ENCODE results near the gene LDAH.
"Not testable (repeated sequence)": the region's sequence is repeated elsewhere in the genome, so short reads cannot be mapped to it uniquely, and the experiment has no call there.

LDAH gene

DNA sequence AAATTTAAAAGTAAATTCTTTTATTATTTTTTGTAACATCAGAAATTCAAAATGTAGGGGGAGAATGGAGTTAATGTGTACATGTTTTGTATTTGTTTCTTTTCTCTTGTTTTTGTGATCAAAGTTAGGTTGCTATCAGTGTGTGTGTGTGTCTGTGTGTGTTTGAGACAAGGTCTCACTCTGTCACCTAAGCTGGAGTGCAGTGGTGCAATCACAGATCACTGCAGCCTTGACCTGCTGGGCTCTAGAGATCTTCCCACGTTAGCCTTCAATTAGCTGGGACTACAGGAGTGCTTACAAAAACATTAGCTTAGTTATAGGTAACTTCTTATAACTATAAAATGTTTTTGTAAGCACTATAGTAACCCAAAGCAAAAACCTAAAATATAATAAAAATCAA, 105.3 kb downstream of the LDAH start:
- no peak for DNase-seq

DNA sequence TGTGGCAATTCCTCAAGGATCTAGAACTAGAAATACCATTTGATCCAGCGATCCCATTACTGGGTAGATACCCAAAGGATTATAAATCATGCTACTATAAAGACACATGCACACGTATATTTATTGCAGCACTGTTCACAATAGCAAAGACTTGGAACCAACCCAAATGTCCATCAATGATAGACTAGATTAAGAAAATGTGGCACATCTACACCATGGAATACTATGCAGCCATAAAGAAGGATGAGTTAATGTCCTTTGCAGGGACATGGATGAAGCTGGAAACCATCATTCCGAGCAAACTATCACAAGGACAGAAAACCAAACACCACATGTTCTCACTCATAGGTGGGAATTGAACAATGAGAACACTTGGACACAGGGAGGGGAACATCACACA, 106.7 kb downstream of the LDAH start:
- not testable (repeated sequence) for DNase-seq

DNA sequence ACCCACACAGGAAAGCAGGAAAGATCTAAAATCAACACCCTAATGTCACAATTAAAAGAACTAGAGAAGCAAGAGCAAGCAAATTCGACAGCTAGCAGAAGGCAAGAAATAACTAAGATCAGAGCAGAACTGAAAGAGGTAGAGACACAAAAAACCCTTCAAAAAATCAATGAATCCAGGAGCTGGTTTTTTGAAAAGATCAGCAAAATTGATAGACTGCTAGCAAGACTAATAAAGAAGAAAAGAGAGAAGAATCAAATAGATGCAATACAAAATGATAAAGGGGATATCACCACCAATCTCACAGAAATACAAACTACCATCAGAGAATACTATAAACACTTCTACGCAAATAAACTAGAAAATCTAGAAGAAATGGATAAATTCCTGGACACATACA, 108.5 kb downstream of the LDAH start:
- DNase-seq, result not testable (repeated sequence)

DNA sequence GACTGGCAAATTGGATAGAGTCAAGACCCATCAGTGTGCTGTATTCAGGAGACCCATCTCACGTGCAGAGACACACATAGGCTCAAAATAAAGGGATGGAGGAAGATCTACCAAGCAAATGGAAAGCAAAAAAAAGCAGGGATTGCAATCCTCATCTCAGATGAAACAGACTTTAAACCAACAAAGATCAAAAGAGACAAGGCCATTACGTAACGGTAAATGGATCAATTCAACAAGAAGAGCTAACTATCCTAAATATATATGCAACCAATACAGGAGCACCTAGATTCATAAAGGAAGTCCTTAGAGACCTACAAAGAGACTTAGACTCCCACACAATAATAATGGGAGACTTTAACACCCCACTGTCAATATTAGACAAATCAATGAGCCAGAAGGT, 109.3 kb downstream of the LDAH start:
- not testable (repeated sequence) for DNase-seq

DNA sequence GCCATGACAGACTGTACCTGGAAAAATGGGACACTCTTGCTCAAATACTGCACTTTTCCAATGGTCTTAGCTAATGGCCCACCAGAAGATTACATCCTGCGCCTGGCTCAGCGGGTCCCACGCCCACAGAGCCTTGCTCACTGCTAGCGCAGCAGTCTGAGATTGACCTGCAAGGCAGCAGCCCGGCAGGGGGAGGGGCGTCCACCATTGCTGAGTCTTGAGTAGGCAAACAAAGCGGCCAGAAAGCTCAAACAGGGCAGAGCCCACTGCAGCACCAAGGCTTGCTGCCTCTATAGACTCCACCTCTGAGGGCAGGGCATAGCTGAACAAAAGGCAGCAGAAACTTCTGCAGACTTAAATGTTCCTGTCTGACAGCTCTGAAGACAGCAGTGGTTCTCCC, 111.3 kb downstream of the LDAH start:
- not testable (repeated sequence) for DNase-seq

DNA sequence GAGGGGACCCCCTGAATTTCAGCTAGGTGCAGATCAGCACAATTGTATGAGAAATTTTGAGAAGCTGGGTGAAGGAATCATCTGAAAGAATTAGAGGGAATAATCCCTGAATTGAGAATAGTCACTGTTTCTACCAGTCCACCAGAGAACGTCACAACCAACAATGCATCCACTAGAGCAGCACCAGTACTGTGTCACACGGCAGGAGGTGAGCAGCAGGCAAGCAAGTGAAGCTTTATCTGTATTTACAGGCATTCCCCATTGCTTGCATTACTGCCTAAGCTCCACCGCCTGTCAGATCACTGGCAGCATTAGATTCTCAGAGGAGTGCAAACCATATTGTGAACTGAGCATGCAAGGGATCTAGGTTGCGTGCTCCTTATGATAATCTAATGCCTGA, 115.3 kb downstream of the LDAH start:
- DNase-seq, result no peak

DNA sequence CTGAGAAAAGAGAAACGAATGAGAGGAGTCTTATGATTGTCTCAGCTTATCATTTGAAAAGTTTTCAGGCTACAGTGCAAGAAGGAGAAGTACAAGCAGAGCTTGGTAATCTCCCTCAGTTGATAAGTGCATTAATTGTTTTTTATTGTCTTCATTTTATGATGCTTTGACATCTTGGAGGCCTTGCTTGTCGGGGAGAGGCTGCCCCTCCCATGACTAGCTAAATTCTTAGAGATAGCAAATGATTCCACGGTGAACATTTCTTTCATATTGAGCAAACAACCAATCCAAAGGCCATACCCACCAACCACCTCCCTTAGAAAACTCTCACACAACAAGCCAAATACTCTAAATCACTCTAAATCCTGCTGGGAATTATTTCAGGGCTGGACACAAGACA, 116.1 kb downstream of the LDAH start:
- no peak for DNase-seq

DNA sequence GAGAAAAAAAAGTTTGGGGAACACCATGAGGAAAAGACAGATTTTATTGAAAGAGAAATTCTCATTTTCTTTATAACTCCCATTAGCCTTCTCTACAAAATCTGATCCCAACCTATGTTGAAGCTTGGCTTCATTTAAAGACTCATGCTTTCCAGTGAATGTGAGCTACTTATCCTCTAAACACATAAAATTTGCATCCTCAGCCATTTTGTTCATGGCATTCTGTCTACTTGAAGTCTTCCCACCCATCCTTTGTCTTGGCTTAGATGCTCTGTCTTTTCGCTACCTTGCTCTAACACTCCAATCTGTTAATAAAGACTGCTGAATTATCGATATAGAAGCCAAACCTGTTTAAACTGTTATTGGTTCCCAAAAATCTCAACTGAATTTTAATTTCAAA, 116.7 kb downstream of the LDAH start:
- DNase-seq, result no peak

DNA sequence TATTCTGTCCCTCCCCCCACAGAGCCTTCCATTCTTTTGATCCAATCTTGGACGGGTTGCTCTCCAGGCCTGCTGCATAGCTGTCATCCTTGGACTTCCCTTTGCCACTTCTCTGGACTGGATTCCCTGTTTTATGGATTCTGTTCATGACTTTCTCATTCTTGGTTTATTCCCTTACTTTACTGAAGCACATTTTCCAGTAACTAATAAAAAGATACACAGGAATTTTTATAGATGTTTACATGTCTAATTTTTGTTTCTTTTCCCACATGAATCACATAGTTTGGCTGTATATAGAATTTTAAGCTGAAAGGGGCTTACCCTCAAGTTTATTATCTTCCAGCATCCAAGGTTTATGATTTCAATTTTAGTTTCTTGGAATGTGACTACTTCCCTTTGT, 118.0 kb downstream of the LDAH start:
- DNase-seq, result no peak

DNA sequence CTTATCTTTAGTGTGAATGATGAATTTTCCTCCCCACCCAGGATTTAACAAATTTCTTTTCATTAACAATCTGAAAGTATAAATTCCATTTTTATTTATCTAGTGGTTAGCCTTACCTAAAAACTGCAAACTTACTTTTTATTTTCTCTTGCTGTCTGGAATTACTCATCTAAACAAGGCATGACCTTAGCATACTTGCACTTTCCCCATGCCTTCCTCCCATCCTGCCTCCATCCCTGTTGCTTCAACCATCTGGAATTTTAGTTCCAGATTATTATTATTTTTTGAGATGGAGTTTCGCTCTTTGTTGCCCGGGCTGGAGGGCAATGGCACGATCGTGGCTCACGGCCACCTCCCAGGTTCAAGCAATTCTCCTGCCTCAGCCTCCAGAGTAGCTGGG, 120.3 kb downstream of the LDAH start:
- DNase-seq, result no peak

DNA sequence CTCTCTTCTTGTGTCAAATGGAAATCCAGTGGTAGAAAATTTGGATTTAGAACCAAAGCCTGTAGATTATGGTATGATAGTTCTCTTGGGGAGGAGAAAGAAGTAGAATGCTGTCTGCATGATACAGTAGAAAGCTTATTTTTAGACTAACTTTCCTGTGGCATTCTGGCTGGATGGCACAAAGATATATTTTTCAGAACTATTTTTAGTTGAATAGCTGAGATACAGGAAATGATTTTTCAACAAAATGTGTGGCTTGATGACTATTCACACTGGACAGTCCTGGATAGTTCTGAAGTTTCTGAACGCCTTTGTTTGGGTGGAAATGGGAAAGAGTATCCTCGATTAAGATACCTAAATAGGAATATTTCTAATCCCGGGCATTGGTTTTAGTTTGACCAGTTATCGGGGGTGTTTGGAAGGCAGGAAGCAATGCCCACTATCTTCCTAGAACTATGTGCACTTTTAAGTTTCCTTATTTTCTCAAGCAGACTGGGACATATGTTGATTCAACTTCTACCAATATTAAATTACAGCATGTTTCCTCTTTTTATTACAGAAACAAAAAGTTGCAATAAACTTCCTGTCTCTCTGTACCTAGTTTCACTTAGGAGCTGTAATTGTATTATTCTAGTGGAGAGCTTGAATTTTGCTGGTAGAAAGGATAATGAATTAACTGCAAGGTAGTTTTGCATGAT, 123.8 kb downstream of the LDAH start:
- no peak for DNase-seq

DNA sequence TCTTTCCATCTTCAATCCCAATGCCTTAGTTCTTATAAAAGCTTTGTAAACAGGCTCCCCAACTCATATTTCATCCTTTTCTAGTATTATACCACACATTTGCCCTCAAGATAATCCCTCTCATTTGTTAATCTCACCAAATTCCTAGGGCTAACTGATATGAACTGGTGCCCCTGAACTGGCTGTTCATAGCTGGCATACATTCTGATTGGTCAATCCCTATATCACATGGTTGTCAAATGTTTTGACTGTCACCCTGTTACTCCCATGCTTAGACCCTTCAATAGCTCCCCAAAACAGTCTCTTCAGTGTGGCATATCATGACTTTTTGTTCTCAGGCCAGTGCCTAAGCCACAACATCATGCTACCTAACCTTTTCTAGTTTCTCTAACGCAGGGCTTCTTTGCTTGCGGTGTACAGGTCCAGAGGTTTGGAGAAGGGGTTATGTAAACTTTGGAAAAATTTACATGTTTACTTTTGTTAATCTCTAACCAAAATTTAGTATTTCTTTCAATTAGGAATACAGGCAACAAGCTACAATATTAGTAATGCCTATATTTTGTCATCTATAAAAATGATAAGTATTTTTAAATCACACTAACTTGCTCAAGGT, 125.5 kb downstream of the LDAH start:
- no peak for DNase-seq

DNA sequence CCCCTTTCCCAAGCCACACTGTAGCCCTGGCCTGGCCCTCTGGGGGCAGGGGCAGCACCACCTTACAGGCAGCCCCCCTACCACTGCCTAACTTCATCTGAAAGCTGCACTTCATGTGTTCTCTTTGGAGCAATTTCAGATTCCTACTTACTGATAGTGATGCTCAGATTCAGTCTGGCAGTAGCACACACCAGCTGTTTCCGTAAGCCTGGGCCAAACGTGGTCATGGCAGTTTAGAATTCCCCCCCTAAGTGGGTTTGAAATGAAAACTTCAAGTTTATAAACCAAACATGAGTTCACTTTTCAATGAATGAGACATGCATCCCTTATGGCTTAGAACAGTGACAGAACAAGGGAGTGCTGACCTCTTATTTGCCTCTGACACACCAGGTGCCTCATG, 126.5 kb downstream of the LDAH start:
- DNase-seq, result no peak

DNA sequence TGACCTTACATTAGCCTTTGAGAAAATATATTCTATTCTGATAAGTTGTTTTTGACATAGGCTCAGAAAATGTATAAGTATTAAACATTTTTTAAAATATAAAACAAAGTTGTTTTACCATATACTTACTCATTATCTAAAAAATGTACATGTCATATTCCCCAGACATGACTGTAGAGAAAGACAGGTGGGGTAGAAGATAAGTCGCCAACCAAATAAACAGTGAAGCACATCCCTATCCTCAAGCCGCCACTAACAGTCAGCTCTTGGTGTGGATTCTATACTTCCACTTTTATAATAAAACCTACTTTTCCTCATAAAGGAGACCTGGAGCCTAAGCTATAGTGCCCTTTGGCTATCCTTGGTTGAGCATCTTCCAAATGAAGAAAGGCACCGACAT, 129.6 kb downstream of the LDAH start:
- no peak for DNase-seq

DNA sequence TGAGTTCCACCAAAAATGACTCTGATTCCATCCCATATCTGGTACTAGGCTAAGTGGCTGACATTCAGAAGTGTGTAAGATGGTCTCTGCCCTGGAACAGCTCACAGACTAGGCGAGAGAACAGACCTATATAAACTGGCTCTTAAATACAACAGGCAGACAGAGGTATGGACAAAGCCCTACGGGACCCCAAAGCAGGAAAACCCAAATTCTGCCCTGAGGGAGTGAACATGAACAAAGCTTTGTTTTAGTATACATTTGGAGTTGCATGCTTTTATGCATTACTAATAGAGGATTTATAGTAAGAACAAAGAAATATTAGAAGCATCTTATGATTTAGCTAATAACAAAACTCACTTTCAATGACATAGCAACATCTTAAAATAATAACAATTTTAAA, 130.8 kb downstream of the LDAH start:
- no peak for DNase-seq

DNA sequence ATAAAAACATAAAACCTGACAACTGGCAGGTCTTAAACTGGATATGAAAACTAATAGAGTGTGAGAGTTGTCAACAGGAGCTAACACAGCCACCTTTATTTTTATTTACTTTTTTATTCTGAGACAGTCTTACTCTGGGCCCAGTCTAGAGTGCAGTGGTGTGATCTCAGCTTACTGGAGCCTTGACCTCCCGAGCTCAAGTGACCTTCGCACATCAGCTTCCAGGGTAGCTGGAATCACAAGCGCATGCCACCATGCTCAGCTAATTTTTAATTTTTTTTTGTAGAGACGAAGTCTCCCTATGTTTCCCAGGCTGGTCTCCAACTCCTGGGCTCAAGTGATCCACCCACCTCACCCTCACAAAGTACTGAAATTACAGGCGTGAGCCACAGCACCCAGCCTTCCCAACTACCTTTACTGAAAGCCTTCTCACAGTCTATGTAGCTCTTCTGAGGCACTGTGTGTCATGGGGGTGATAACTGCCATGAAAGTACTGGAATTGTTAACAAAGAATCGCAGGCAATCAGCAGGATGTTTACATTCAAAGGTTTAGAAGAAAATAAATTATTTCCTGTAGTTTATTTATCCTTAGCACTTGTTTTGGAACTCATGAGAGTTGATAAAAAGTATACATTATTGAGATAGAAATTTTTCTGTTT, 131.7 kb downstream of the LDAH start:
- no peak for DNase-seq

DNA sequence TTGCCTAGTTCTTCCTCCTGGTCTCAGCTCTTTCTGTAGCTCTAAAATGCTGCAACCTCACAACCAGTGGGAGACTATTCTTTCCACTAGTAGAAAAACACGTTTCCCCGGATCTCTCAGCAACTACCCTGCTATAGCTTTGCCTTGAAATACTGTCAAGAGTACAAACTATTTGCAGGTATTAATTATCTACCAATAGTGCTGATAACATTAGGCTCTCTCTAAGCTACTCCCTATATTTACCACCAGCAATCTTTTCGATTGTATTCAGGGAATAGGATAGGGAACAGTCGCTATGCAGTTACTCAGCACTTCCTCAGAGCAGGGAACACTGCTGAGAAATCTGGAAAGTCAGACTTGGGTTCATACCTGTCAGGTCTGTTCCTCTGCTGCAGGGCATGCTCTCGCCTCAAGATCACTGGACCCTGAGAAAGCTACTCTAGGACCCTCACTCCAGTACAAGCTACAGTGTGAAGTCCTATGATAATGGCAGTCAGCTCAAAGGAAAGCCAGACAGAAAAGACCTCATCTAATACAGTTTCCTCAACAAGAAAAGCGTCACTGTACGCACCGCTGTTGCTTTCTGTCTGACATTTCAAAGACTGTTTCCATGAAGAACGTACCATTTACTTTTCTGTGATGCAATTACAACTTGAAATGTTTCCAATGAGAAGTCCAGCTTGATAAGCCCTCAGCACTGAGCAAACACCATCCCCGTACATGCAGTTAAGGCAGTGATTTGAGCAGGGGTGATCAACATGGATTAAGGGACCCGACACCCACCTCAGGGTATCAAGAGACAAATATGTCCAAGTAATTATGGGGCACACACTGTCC, 133.3 kb downstream of the LDAH start:
- no peak for DNase-seq

DNA sequence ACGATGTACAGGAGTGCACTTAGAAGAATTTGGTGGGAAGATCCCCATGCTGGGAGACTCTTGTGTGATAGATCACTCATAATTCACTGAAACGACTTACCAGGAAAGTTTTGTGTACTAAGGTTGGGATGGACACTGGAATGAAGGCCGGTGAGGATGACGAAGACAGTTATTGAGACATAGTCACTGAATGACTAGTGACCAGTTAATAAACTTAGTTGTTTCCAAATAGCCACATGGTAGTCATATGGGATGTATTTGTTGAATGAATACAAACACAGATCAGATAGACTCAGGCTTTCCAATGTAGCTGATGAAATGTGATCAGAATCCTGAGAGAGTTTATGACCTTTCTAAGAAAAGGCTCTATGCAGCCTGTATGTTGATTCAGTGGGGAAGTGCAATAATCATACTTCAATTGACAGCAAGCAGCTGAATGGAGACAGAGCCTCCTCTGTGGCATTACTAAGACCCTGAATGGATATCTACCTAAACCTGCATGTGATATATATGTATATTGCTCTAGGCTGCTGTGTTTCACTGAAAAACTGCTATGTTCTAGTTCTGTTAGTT, 135.6 kb downstream of the LDAH start:
- DNase-seq, result no peak

DNA sequence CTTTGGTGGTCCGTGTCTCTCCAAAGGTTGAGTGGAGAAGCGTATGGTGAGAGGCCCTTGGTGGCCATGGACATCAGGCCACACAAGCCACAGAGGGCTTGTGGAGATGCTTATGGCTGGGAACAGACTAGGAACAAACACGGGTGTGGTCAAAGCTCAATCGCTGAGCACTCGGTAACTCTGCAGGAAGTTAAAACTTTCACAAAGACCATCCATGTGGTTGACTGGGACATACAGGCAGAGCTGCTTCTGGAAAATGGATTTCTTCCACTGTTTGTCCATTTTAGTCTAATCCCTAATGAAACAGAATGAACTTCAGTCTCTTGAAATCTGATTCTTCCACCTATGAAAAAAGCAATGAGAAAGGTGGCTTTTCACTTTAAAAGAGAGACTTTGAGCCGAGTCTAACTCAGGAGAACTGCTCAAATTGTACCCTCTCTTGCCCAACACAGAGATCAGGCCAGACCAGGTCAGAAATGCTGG, 138.3 kb downstream of the LDAH start:
- no peak for DNase-seq

DNA sequence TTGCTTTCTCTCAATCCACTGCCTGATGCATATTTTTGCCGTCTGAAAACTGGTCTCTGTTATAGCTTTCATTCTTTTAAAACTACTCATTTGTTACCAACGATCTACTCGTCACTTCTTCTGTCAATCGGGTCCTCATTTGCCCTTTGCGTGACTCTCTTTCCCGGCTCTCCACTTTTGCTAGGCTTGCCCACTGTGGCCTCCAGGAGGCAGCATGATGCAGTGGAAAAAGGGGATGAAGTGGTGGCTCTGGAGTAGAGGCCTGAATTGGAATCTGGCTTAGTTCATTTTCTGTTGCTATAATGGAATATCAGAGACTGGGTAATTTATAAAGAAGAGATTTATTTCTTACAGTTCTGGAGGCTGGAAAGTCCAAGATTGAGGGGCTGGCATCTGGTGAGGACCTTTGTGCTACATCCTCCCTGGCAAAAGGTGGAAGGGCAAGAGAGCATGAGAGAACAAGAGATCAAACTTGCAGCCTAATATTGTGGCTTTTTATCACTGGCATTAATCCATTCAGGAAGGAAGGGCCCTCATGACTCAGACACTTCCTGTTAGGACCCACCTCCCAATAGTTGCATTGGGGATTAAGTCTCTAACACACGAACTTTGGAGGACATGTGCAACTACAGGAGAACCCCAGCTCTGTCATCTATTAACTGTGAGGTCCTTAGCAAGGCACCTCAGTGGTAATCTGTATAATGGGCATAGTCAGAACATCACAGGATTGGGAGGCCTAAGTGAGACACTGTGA, 140.6 kb downstream of the LDAH start:
- no peak for DNase-seq

DNA sequence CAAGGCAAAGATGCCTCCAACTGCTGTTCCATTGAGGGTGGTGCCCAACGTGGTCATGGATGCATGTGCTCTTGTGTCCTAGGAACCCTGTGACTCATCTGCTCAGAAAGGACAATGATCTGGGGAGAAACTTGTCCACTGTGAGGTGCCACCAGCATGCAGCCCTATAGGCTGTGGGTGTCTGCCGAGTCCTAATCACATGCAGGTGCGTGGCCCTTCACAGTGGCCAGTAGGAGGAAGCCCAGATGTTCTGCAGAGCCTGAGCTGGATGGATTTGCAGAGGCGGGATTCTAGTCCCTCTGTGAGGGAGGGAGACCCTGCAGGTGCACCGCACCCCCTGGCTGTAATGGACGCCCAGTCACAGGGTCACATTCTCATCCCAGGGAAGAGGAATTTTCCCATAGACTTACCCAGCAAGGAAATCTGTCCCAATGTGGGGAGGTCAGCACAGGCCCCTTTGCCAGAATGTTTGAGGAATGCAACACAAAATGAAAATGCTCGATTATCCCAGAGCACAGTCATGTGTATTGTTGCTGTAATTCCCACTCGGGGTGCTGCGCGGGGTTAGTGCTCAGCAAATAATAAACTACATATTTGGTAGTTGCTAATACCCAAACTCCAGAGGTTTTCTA, 142.0 kb downstream of the LDAH start:
- no peak for DNase-seq

DNA sequence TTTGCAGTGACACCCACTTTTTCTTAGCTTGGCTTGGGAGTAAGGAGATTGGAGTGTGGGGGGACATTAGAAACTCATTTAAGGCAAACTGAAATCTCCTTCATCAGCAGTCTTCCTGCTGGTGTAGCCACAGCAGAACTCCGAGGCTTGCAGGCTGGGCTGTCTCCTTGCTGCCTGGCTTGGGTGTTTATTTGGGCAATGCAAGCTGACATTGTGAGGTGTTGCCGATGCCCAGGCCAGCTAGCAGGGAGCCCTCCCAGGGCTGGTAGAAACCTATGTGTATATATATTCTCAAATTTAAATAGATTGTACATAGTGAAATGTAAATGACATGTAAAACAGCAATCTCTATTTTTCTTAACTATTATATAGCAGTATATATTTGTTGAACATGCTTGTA, 144.1 kb downstream of the LDAH start:
- DNase-seq, result no peak
